Muscle of leg (tissue), 11 donors: ENCODE measurements around the gene HUNK. TPM values are rescaled to one million over a fixed set of nuclear protein-coding genes. Genes with fewer than 3 reads are reported as not detected.

Experiments
- DNase-seq: peaks from one replicate; pipeline ENCODE4 v3.0.0; 2013
- H3K27ac ChIP-seq: one replicate; pipeline ENCODE4 v1.5.1; 2013; ENCODE audit warnings: mild to moderate bottlenecking, low read length, control low read depth
- H3K27me3 ChIP-seq: one replicate; pipeline ENCODE4 v1.6.1; 2013; ENCODE audit warnings: low read length; ENCODE audit not compliant: control insufficient read depth, insufficient read depth
- H3K36me3 ChIP-seq: one replicate; pipeline ENCODE4 v1.6.1; 2013; ENCODE audit warnings: low read length; ENCODE audit not compliant: control insufficient read depth, insufficient read depth
- H3K4me1 ChIP-seq: one replicate; pipeline ENCODE4 v1.6.1; 2013; ENCODE audit warnings: low read length; ENCODE audit not compliant: control insufficient read depth, insufficient read depth
- H3K4me3 ChIP-seq: one replicate; pipeline ENCODE4 v1.5.1; 2013; ENCODE audit warnings: low read length, control low read depth
- H3K9me3 ChIP-seq: replicated peaks from 2 replicates; pipeline ENCODE4 v1.6.1; 2013; ENCODE audit warnings: low read depth, low read length; ENCODE audit not compliant: control insufficient read depth
- WGBS: methylation state at CpG from one replicate; pipeline ENCODE4 v1.1.5; 2013; ENCODE audit warnings: missing lambda C conversion rate; ENCODE audit not compliant: insufficient coverage; 5-methylcytosine and 5-hydroxymethylcytosine counted together
- polyA plus RNA-seq, 8 donors: library from polyadenylated mRNA; unstranded; fragments of 120-200 nt; gene quantifications; one replicate each; pipeline versions ENCODE4 v1.2.1 to v1.2.3, GENCODE V29; 2013; ENCODE audit warnings: inconsistent platforms in 1 of 8, low replicate concordance in 1 of 8; ENCODE audit not compliant: insufficient read length in 8 of 8, insufficient read depth in 1 of 8
- total RNA-seq: library from RNA; stranded (reverse); fragments of 120-200 nt; gene quantifications from one replicate; pipeline ENCODE4 v1.2.4, GENCODE V29; 2013

The HUNK gene
- total and polyA plus RNA-seq, 9 donors = 3.9 to 11.8 (median 7.4) TPM

GRCh38 chr21:31991356-31992331 is 118.8 kb downstream of the HUNK start:
- Histone ChIP-seq H3K9me3 (no peaks in the 10 kb centered on the region), H3K27me3 (no peaks in the 10 kb centered on the region), H3K4me3 (no peak overlapping the region), H3K27ac (no peak overlapping the region), H3K4me1 (peaks cover 26% of the 10 kb centered on the region), H3K36me3 (peaks cover 25% of the 10 kb centered on the region)
- no peak for DNase-seq
- 86% methylated on average over 7 of the region's 17 CpGs for WGBS

- peaks cover 33% of the 10 kb centered on the region for H3K4me1 ChIP-seq
- DNase-seq = no peak
- WGBS = 82% methylated on average over 11 of the region's 11 CpGs
Measured at GRCh38 chr21:31992391-31992790, 119.6 kb downstream of the HUNK start.

GRCh38 chr21:31993826-31994825 is 121.3 kb downstream of the HUNK start:
- Histone ChIP-seq H3K27me3 (no peaks in the 10 kb centered on the region), H3K4me1 (peaks cover 26% of the 10 kb centered on the region), H3K9me3 (no peaks in the 10 kb centered on the region), H3K27ac (peak overlapping the region; percentile 11), H3K4me3 (no peak overlapping the region), H3K36me3 (peaks cover 27% of the 10 kb centered on the region)
- DNase-seq = peak; percentile 81
- WGBS = 91% methylated on average over 6 of the region's 10 CpGs

More at GRCh38 chr21:31992391-31992790, 119.6 kb downstream of the HUNK start:
- Histone ChIP-seq H3K9me3 (no peaks in the 10 kb centered on the region), H3K27ac (no peak overlapping the region), H3K36me3 (peaks cover 22% of the 10 kb centered on the region), H3K4me3 (no peak overlapping the region), H3K27me3 (no peaks in the 10 kb centered on the region)

- H3K4me3 ChIP-seq = no peak overlapping the region
- peak overlapping the region; percentile 11 for H3K27ac ChIP-seq
- peak; percentile 95 for DNase-seq
- 10% methylated on average over 4 of the region's 4 CpGs for WGBS
- H3K9me3 ChIP-seq = no peaks in the 10 kb centered on the region
- H3K27me3 ChIP-seq = no peaks in the 10 kb centered on the region
- peaks cover 34% of the 10 kb centered on the region for H3K4me1 ChIP-seq
- H3K36me3 ChIP-seq = peaks cover 25% of the 10 kb centered on the region
Measured at GRCh38 chr21:31997191-31997590, 124.4 kb downstream of the HUNK start.

- 90% methylated on average over 11 of the region's 12 CpGs for WGBS
- H3K27me3 ChIP-seq = no peaks in the 10 kb centered on the region
- peaks cover 2% of the 10 kb centered on the region for H3K9me3 ChIP-seq
- no peak overlapping the region for H3K27ac ChIP-seq
- H3K4me3 ChIP-seq = no peak overlapping the region
- DNase-seq = no peak
- peaks cover 24% of the 10 kb centered on the region for H3K36me3 ChIP-seq
- H3K4me1 ChIP-seq = peaks cover 32% of the 10 kb centered on the region
Measured at GRCh38 chr21:31999810-32000468, 127.1 kb downstream of the HUNK start.

- 47% methylated on average over 8 of the region's 11 CpGs for WGBS
- DNase-seq = peak; percentile 95
Measured at GRCh38 chr21:32001390-32001789, 128.6 kb downstream of the HUNK start.

GRCh38 chr21:32003411-32003810 is 130.6 kb downstream of the HUNK start:
- Histone ChIP-seq H3K27ac (no peak overlapping the region), H3K4me3 (no peak overlapping the region), H3K27me3 (no peaks in the 10 kb centered on the region), H3K9me3 (peaks cover 2% of the 10 kb centered on the region), H3K36me3 (peaks cover 10% of the 10 kb centered on the region), H3K4me1 (peaks cover 17% of the 10 kb centered on the region)
- no CpG with 5 or more reads among the region's 2 CpGs for WGBS
- DNase-seq = peak; percentile 63

More at GRCh38 chr21:32001390-32001789, 128.6 kb downstream of the HUNK start:
- Histone ChIP-seq H3K27ac (peak overlapping the region; percentile 24), H3K9me3 (peaks cover 2% of the 10 kb centered on the region), H3K36me3 (peaks cover 16% of the 10 kb centered on the region), H3K27me3 (no peaks in the 10 kb centered on the region), H3K4me3 (no peak overlapping the region), H3K4me1 (peaks cover 27% of the 10 kb centered on the region)

- Histone ChIP-seq H3K27ac (no peak overlapping the region), H3K4me1 (peaks cover 17% of the 10 kb centered on the region), H3K9me3 (peaks cover 2% of the 10 kb centered on the region), H3K27me3 (no peaks in the 10 kb centered on the region), H3K36me3 (peaks cover 2% of the 10 kb centered on the region), H3K4me3 (no peak overlapping the region)
- WGBS = 73% methylated on average over 2 of the region's 3 CpGs
- no peak for DNase-seq
Measured at GRCh38 chr21:32004291-32004690, 131.5 kb downstream of the HUNK start.

GRCh38 chr21:32007456-32007855 is 134.6 kb downstream of the HUNK start:
- Histone ChIP-seq H3K36me3 (no peaks in the 10 kb centered on the region), H3K9me3 (peaks cover 2% of the 10 kb centered on the region), H3K27me3 (no peaks in the 10 kb centered on the region), H3K27ac (no peak overlapping the region), H3K4me1 (peaks cover 3% of the 10 kb centered on the region), H3K4me3 (no peak overlapping the region)
- DNase-seq = no peak
- no CpG with 5 or more reads among the region's 5 CpGs for WGBS
